ENCODE results near the gene CEMIP2.

The CEMIP2 gene

GRCh38 chr9:71737455-71737854 lies 30.9 kb downstream of the CEMIP2 start:
- TF ChIP-seq SPI1 (IDR thresholded peaks at IDR 0.05; ENCODE audit: borderline replicate concordance, low read depth) (no peak), GABPA (IDR thresholded peaks at IDR 0.05; ENCODE audit: low read depth) (no peak), POLR2AphosphoS5 (IDR thresholded peaks at IDR 0.05; ENCODE audit: low read depth) (no peak), CTCF (IDR thresholded peaks at IDR 0.05; ENCODE audit: insufficient read depth, low read length) (no peak), REST (IDR thresholded peaks at IDR 0.05; ENCODE audit: insufficient replicate concordance, low read depth) (no peak)
- H3K27me3 ChIP-seq (ENCODE audit: insufficient read depth, poor library complexity, severe bottlenecking), result no peaks in the 10 kb centered on the region
- no peak overlapping the region for H3K27ac ChIP-seq (replicated peaks)
- no peak overlapping the region for H3K4me3 ChIP-seq (replicated peaks; ENCODE audit: insufficient read depth, low read length)
- DNase-seq (ENCODE audit: low read depth in 1 of 2, low spot score in 1 of 2), result no peak

- no peaks in the 10 kb centered on the region for H3K27me3 ChIP-seq (ENCODE audit: insufficient read depth, poor library complexity, severe bottlenecking)
- DNase-seq (ENCODE audit: low read depth in 1 of 2, low spot score in 1 of 2), result no peak
- H3K27ac ChIP-seq (replicated peaks), result no peak overlapping the region
- TF ChIP-seq GABPA (IDR thresholded peaks at IDR 0.05; ENCODE audit: low read depth) (no peak), POLR2AphosphoS5 (IDR thresholded peaks at IDR 0.05; ENCODE audit: low read depth) (no peak), SPI1 (IDR thresholded peaks at IDR 0.05; ENCODE audit: borderline replicate concordance, low read depth) (no peak)
- no peak overlapping the region for H3K4me3 ChIP-seq (replicated peaks; ENCODE audit: insufficient read depth, low read length)
Observed at GRCh38 chr9:71736236-71736635, 32.1 kb downstream of the CEMIP2 start.

- H3K4me3 ChIP-seq (replicated peaks; ENCODE audit: insufficient read depth, low read length), result no peak overlapping the region
- no peak for DNase-seq (ENCODE audit: low read depth in 1 of 2, low spot score in 1 of 2)
Observed at GRCh38 chr9:71734950-71735349, 33.4 kb downstream of the CEMIP2 start.

More at GRCh38 chr9:71734950-71735349, 33.4 kb downstream of the CEMIP2 start:
- Histone ChIP-seq H3K27ac (replicated peaks) (no peak overlapping the region), H3K27me3 (ENCODE audit: insufficient read depth, poor library complexity, severe bottlenecking) (no peaks in the 10 kb centered on the region)
- no peak for TF ChIP-seq SPI1 (IDR thresholded peaks at IDR 0.05; ENCODE audit: borderline replicate concordance, low read depth)
- TF ChIP-seq POLR2AphosphoS5 (IDR thresholded peaks at IDR 0.05; ENCODE audit: low read depth), result no peak
- no peak for TF ChIP-seq CTCF (IDR thresholded peaks at IDR 0.05; ENCODE audit: insufficient read depth, low read length)
- TF ChIP-seq REST (IDR thresholded peaks at IDR 0.05; ENCODE audit: insufficient replicate concordance, low read depth), result no peak
- TF ChIP-seq GABPA (IDR thresholded peaks at IDR 0.05; ENCODE audit: low read depth), result no peak

Measured in HL-60 (cell line).